Lung (tissue), 12 donors: Measurements from ENCODE around the gene SLC18A2. TPM values are rescaled to one million over a fixed set of nuclear protein-coding genes. Genes with fewer than 3 reads are reported as not detected.

Experiments used
- ATAC-seq: fragments of 200-7000 bp; cut with Tn5 transposase; one replicate; pipeline ENCODE4 v1.9.1; 2020; ENCODE audit warnings: moderate number of reproducible peaks; ENCODE audit not compliant: insufficient read depth, low FRiP score
- DNase-seq, 3 donors: peaks; one replicate each; pipeline ENCODE4 v3.0.0-alpha.2; 2013 to 2017
- H3K27ac ChIP-seq, 2 donors: one replicate each; pipeline ENCODE4 v1.5.1; 2013; ENCODE audit warnings: mild to moderate bottlenecking in 2 of 2, moderate library complexity in 2 of 2, control low read depth in 1 of 2, inconsistent platforms in 1 of 2, low read depth in 1 of 2, low read length in 1 of 2
- H3K27me3 ChIP-seq, 3 donors: one replicate each; pipeline ENCODE4 v1.5.1; 2013; ENCODE audit warnings: low read length in 2 of 3; ENCODE audit not compliant: control insufficient read depth in 3 of 3, insufficient read depth in 3 of 3
- H3K36me3 ChIP-seq, 4 donors: one replicate each; pipeline ENCODE4 v1.5.1; 2013; ENCODE audit warnings: low read length in 4 of 4, mild to moderate bottlenecking in 1 of 4, moderate library complexity in 1 of 4; ENCODE audit not compliant: control insufficient read depth in 4 of 4, insufficient read depth in 4 of 4
- H3K4me1 ChIP-seq, 5 donors: one replicate each; pipeline ENCODE4 v1.5.1; 2013; ENCODE audit warnings: low read length in 5 of 5, mild to moderate bottlenecking in 2 of 5, moderate library complexity in 1 of 5; ENCODE audit not compliant: control insufficient read depth in 5 of 5, insufficient read depth in 5 of 5
- H3K4me3 ChIP-seq: one replicate; pipeline ENCODE4 v1.5.1; 2013; ENCODE audit warnings: mild to moderate bottlenecking, control low read depth, moderate library complexity
- H3K9ac ChIP-seq, 2 donors: one replicate each; pipeline ENCODE4 v1.5.1; 2013; ENCODE audit warnings: low read length in 2 of 2, control low read depth in 1 of 2; ENCODE audit not compliant: insufficient read depth in 1 of 2
- H3K9me3 ChIP-seq, 4 donors: one replicate each; pipeline ENCODE4 v1.5.1; 2013; ENCODE audit warnings: low read length in 3 of 4, mild to moderate bottlenecking in 1 of 4, moderate library complexity in 1 of 4; ENCODE audit not compliant: control insufficient read depth in 4 of 4, insufficient read depth in 3 of 4
- CTCF ChIP-seq: IDR thresholded peaks from 2 replicates; pipeline ENCODE4 v1.5.1; 2012; ENCODE audit warnings: mild to moderate bottlenecking; ENCODE audit errors: control extremely low read depth, extremely low read depth
- WGBS, 2 donors: extraction: QIAGEN DNeasy Blood & Tissue Kit; methylation state at CpG; one replicate each; pipeline ENCODE4 v1.1.7; 2013; 5-methylcytosine and 5-hydroxymethylcytosine counted together
- polyA plus RNA-seq, 2 donors: library from polyadenylated mRNA; stranded (reverse); fragments of 200-250 nt; gene quantifications; one replicate each; pipeline ENCODE4 v1.2.1, GENCODE V29; 2013
- total RNA-seq, 2 donors: library from RNA; depleted of rRNA in 1 of 2; stranded (reverse); fragments of >200 nt in 1 of 2; gene quantifications; one replicate each; pipeline ENCODE4 v1.2.1, GENCODE V29; 2014 to 2021
- donor health status: control.
- donor health status: control.
- donor health status: Bipolar disorder and iron deficiency.
- donor health status: healthy.
- donor health status: DM: yes; HTN: yes; CAD: no.

SLC18A2 gene
- total and polyA plus RNA-seq, 4 donors = 0.21 to 3.7 (median 0.65) TPM

DNA sequence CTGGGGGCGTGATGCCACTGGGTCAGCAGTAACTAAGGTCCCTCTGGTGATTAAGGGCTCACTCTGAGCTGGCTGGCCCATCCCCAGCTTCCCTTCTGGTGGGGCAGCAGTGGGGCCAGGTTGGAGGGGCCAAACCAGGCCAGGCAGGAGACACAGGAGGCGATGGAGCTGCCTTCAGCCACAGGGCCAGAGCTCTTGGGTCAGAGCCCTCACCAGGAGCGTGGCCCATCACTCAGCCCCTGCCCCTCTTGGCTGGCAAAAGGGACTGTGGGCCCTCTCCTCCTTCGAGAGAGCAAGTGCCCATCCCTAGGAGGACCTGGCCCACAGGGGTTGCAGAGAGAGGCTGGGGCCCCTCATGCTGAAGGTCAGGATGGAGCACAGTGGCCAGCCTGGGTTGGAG, 39.1 kb upstream of the SLC18A2 start:
- ATAC-seq (no peak), DNase-seq (no peak)
- WGBS, 2 donors = 66 to 76% methylated on average over 4 of the region's 4 CpGs
- H3K4me3 ChIP-seq = no peak overlapping the region
- no peak overlapping the region for H3K9ac ChIP-seq
- no peaks in the 10 kb centered on the region for H3K36me3 ChIP-seq
- TF ChIP-seq CTCF = no peak
- H3K9me3 ChIP-seq = peaks cover 0 to 5% (median 0%) of the 10 kb centered on the region in 4 donors
- H3K27ac ChIP-seq = no peak overlapping the region
- no peaks in the 10 kb centered on the region for H3K27me3 ChIP-seq
- no peaks in the 10 kb centered on the region for H3K4me1 ChIP-seq

GRCh38 chr10:117204316-117204715, 36.6 kb upstream of the SLC18A2 start:
- no peak for DNase-seq
- Histone ChIP-seq H3K36me3 (no peaks in the 10 kb centered on the region), H3K9me3 (peaks cover 0 to 5% (median 0%) of the 10 kb centered on the region in 4 donors), H3K4me1 (no peaks in the 10 kb centered on the region), H3K27me3 (no peaks in the 10 kb centered on the region), H3K9ac (no peak overlapping the region), H3K27ac (no peak overlapping the region), H3K4me3 (no peak overlapping the region)
- TF ChIP-seq CTCF = no peak
- 21% methylated on average over 2 of the region's 2 CpGs for WGBS, 2 donors
- no peak for ATAC-seq

GRCh38 chr10:117212176-117212575, 28.7 kb upstream of the SLC18A2 start:
- no peak for TF ChIP-seq CTCF
- ATAC-seq (no peak), DNase-seq (no peak)
- H3K27me3 ChIP-seq = peaks cover 0 to 25% (median 4%) of the 10 kb centered on the region in 3 donors
- H3K4me1 ChIP-seq = peaks cover 0 to 4% (median 0%) of the 10 kb centered on the region in 5 donors
- no peak overlapping the region for H3K27ac ChIP-seq
- WGBS, 2 donors = 82 to 97% methylated on average over 1 of the region's 1 CpG
- H3K4me3 ChIP-seq = no peak overlapping the region
- H3K9ac ChIP-seq = no peak overlapping the region
- H3K9me3 ChIP-seq = peaks cover 0 to 11% (median 0%) of the 10 kb centered on the region in 4 donors
- H3K36me3 ChIP-seq = no peaks in the 10 kb centered on the region

- 47 to 82% methylated on average over 1 of the region's 1 CpG for WGBS, 2 donors
- peaks cover 0 to 7% (median 0%) of the 10 kb centered on the region in 5 donors for H3K4me1 ChIP-seq
- TF ChIP-seq CTCF = no peak
Observed at GRCh38 chr10:117214401-117214800, 26.5 kb upstream of the SLC18A2 start.

More at GRCh38 chr10:117214401-117214800, 26.5 kb upstream of the SLC18A2 start:
- Histone ChIP-seq H3K27ac (no peak overlapping the region), H3K4me3 (no peak overlapping the region), H3K9me3 (peaks cover 0 to 11% (median 0%) of the 10 kb centered on the region in 4 donors), H3K27me3 (peaks cover 0 to 41% (median 13%) of the 10 kb centered on the region in 3 donors), H3K36me3 (no peaks in the 10 kb centered on the region), H3K9ac (no peak overlapping the region)
- DNase-seq (no peak), ATAC-seq (no peak)
